GM12873 (cell line): ENCODE measurements around the gene OR4C11.

ENCODE experiments used
- TF ChIP-seq, protein P1 (sequence below): IDR thresholded peaks from 2 replicates; pipeline ENCODE4 v1.5.1; 2012; ENCODE audit warnings: low read depth, mild to moderate bottlenecking, moderate library complexity, low read length, control low read depth; ENCODE audit not compliant: insufficient read depth; ENCODE audit errors: missing control alignments

OR4C11 gene, protein sequence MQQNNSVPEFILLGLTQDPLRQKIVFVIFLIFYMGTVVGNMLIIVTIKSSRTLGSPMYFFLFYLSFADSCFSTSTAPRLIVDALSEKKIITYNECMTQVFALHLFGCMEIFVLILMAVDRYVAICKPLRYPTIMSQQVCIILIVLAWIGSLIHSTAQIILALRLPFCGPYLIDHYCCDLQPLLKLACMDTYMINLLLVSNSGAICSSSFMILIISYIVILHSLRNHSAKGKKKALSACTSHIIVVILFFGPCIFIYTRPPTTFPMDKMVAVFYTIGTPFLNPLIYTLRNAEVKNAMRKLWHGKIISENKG

DNA sequence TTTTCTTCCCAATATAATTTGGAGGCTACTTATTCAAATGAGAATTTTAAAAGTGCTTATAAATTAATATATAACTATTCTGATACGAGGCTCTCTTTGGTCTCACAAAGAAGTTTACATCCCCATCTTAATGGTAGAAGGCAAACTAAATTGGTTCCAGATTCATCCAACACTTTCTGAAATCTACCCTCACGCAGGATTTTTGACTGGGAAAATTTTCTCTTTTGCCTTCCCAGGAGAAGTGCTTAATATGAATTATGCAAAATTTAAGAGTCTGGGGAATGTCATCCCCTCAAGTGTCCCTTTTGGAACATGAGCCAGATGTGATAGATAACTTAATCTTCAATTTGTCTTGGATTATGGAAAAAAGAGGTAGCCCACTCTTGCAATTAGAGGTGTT is at the start of gene OR4C11:
Gene OR4C11 (minus strand): TSS at position 101 of the 400 bp plus-strand sequence. CDS start 3,272 bp downstream, outside the sequence.
- TF ChIP-seq, protein P1, sequence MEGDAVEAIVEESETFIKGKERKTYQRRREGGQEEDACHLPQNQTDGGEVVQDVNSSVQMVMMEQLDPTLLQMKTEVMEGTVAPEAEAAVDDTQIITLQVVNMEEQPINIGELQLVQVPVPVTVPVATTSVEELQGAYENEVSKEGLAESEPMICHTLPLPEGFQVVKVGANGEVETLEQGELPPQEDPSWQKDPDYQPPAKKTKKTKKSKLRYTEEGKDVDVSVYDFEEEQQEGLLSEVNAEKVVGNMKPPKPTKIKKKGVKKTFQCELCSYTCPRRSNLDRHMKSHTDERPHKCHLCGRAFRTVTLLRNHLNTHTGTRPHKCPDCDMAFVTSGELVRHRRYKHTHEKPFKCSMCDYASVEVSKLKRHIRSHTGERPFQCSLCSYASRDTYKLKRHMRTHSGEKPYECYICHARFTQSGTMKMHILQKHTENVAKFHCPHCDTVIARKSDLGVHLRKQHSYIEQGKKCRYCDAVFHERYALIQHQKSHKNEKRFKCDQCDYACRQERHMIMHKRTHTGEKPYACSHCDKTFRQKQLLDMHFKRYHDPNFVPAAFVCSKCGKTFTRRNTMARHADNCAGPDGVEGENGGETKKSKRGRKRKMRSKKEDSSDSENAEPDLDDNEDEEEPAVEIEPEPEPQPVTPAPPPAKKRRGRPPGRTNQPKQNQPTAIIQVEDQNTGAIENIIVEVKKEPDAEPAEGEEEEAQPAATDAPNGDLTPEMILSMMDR: no peak

GRCh38 chr11:55655096-55655495 is 47.7 kb upstream of the OR4C11 start:
- TF ChIP-seq, protein P1: no peak

DNA sequence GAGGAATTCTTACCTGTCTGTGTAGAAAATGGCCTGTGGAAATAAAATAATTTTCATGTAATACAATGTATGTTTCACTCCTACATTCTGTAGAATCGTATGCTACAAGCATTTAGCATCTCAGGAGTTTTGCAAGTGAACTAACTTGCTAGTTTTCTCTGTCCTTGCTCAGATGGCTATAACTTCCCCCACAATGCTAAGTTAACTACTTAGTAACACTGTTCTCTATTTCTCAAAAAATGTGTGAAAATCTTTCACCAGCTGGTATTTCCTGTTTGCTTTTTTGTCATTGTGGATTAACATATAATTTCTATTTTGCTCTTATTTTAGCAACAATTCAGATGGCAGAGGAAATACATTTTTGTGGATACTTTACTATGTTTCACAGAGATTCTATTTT is 45.1 kb upstream of the OR4C11 start:
- TF ChIP-seq, protein P1: no peak

GRCh38 chr11:55648027-55648426 is 40.6 kb upstream of the OR4C11 start, which contains the start of gene OR4S2:
Gene OR4S2, plus strand, starts transcription at chr11:55648327. Its CDS starts 2,577 bp downstream, at chr11:55650904.
- TF ChIP-seq, protein P1: no peak

GRCh38 chr11:55634813-55635212 is 27.4 kb upstream of the OR4C11 start, which contains the start of gene OR4P4:
Gene OR4P4, plus strand, starts transcription at chr11:55635113.
- TF ChIP-seq, protein P1: no peak

GRCh38 chr11:55624531-55624930 is 17.1 kb upstream of the OR4C11 start:
- TF ChIP-seq, protein P1: no peak

DNA sequence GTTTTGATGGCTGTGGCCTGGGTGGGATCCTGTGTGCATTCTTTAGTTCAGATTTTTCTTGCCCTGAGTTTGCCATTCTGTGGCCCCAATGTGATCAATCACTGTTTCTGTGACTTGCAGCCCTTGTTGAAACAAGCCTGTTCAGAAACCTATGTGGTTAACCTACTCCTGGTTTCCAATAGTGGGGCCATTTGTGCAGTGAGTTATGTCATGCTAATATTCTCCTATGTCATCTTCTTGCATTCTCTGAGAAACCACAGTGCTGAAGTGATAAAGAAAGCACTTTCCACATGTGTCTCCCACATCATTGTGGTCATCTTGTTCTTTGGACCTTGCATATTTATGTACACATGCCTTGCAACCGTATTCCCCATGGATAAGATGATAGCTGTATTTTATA is 34.9 kb downstream of the OR4C11 start:
- TF ChIP-seq, protein P1: no peak
